ENCODE data around the gene STAMBPL1.

Gene STAMBPL1

GRCh38 chr10:88920986-88921593 is 41.0 kb downstream of the STAMBPL1 start:
- ChIA-PET POLR2A (interaction anchor here (1.2 kb wide), 1 partner anchor 41 kb away, joined by 3 read pairs; the partner anchor contains the start of gene STAMBPL1), CTCF (no interaction called here)
- TF ChIP-seq ELF4 (IDR thresholded peaks at IDR 0.05) (no peak), BHLHE40 (IDR thresholded peaks at IDR 0.05; ENCODE audit: borderline replicate concordance) (no peak), SP1 (IDR thresholded peaks at IDR 0.05) (no peak), L3MBTL2 (conservative IDR thresholded peaks at IDR 0.05) (no peak), ZNF384 (IDR thresholded peaks at IDR 0.05) (no peak), SUZ12 (IDR thresholded peaks at IDR 0.05) (no peak), NFRKB (IDR thresholded peaks at IDR 0.05) (no peak)
- DNase-seq (ENCODE audit: extremely low spot score), result no peak

GRCh38 chr10:88922041-88922440 is 42.0 kb downstream of the STAMBPL1 start:
- TF ChIP-seq FOXA1 (IDR thresholded peaks at IDR 0.05) (no peak), L3MBTL2 (conservative IDR thresholded peaks at IDR 0.05) (no peak), LEF1 (IDR thresholded peaks at IDR 0.05; ENCODE audit: borderline replicate concordance) (no peak), FOXK2 (IDR thresholded peaks at IDR 0.05) (no peak), CTBP1 (IDR thresholded peaks at IDR 0.05; ENCODE audit: borderline replicate concordance) (no peak), BHLHE40 (IDR thresholded peaks at IDR 0.05; ENCODE audit: borderline replicate concordance) (no peak), TARDBP (IDR thresholded peaks at IDR 0.05) (no peak), SP1 (IDR thresholded peaks at IDR 0.05) (no peak)
- ChIA-PET POLR2A (no interaction called here), CTCF (no interaction called here)
- DNase-seq (ENCODE audit: extremely low spot score), result no peak

GRCh38 chr10:88923520-88923919 is 43.5 kb downstream of the STAMBPL1 start:
- ChIA-PET CTCF (interaction anchor here (1.0 to 1.6 kb wide), 2 partner anchors 9 to 11 kb away, joined by 3 to 9 read pairs; no protein-coding TSS in a partner anchor), POLR2A (no interaction called here)
- TF ChIP-seq ARNT (IDR thresholded peaks at IDR 0.05) (no peak), L3MBTL2 (conservative IDR thresholded peaks at IDR 0.05) (no peak), CTBP1 (IDR thresholded peaks at IDR 0.05; ENCODE audit: borderline replicate concordance) (no peak), SP1 (IDR thresholded peaks at IDR 0.05) (no peak), PKNOX1 (IDR thresholded peaks at IDR 0.05) (no peak), FOXM1 (IDR thresholded peaks at IDR 0.05; ENCODE audit: borderline replicate concordance) (no peak), FOXA1 (IDR thresholded peaks at IDR 0.05) (no peak), TARDBP (IDR thresholded peaks at IDR 0.05) (no peak), ZNF384 (IDR thresholded peaks at IDR 0.05) (no peak), ELF4 (IDR thresholded peaks at IDR 0.05) (no peak), HDGF (IDR thresholded peaks at IDR 0.05; ENCODE audit: borderline replicate concordance) (no peak)
- DNase-seq (ENCODE audit: extremely low spot score), result no peak

GRCh38 chr10:88926566-88927415 is 46.7 kb downstream of the STAMBPL1 start:
- no peak for DNase-seq (ENCODE audit: extremely low spot score)
- CTCF ChIA-PET, result no interaction called here
- no peak for TF ChIP-seq FOXK2 (IDR thresholded peaks at IDR 0.05)
- TF ChIP-seq ELF4 (IDR thresholded peaks at IDR 0.05), result no peak
- no peak for TF ChIP-seq FOXA1 (IDR thresholded peaks at IDR 0.05)
- no peak for TF ChIP-seq ZNF384 (IDR thresholded peaks at IDR 0.05)
- no peak for TF ChIP-seq BHLHE40 (IDR thresholded peaks at IDR 0.05; ENCODE audit: borderline replicate concordance)
- no peak for TF ChIP-seq FOXM1 (IDR thresholded peaks at IDR 0.05; ENCODE audit: borderline replicate concordance)
- TF ChIP-seq LEF1 (IDR thresholded peaks at IDR 0.05; ENCODE audit: borderline replicate concordance), result no peak
- TF ChIP-seq SP1 (IDR thresholded peaks at IDR 0.05), result no peak
- TF ChIP-seq CTBP1 (IDR thresholded peaks at IDR 0.05; ENCODE audit: borderline replicate concordance), result no peak
- TF ChIP-seq SUZ12 (IDR thresholded peaks at IDR 0.05), result no peak
- TF ChIP-seq L3MBTL2 (conservative IDR thresholded peaks at IDR 0.05), result no peak
- TF ChIP-seq ARNT (IDR thresholded peaks at IDR 0.05), result no peak
- no peak for TF ChIP-seq TARDBP (IDR thresholded peaks at IDR 0.05)
- TF ChIP-seq HDGF (IDR thresholded peaks at IDR 0.05; ENCODE audit: borderline replicate concordance), result no peak
- POLR2A ChIA-PET, result no interaction called here

GRCh38 chr10:88927416-88927690 is 47.3 kb downstream of the STAMBPL1 start:
- ChIA-PET CTCF (no interaction called here), POLR2A (no interaction called here)
- DNase-seq (ENCODE audit: extremely low spot score), result no peak
- TF ChIP-seq FOXA1 (IDR thresholded peaks at IDR 0.05) (no peak), ARNT (IDR thresholded peaks at IDR 0.05) (no peak), FOXM1 (IDR thresholded peaks at IDR 0.05; ENCODE audit: borderline replicate concordance) (no peak), FOXK2 (IDR thresholded peaks at IDR 0.05) (no peak), L3MBTL2 (conservative IDR thresholded peaks at IDR 0.05) (no peak), ELF4 (IDR thresholded peaks at IDR 0.05) (no peak), HDGF (IDR thresholded peaks at IDR 0.05; ENCODE audit: borderline replicate concordance) (no peak), SP1 (IDR thresholded peaks at IDR 0.05) (no peak), CTBP1 (IDR thresholded peaks at IDR 0.05; ENCODE audit: borderline replicate concordance) (no peak), NFRKB (IDR thresholded peaks at IDR 0.05) (no peak), LEF1 (IDR thresholded peaks at IDR 0.05; ENCODE audit: borderline replicate concordance) (no peak), SUZ12 (IDR thresholded peaks at IDR 0.05) (no peak), PKNOX1 (IDR thresholded peaks at IDR 0.05) (no peak)

DNA sequence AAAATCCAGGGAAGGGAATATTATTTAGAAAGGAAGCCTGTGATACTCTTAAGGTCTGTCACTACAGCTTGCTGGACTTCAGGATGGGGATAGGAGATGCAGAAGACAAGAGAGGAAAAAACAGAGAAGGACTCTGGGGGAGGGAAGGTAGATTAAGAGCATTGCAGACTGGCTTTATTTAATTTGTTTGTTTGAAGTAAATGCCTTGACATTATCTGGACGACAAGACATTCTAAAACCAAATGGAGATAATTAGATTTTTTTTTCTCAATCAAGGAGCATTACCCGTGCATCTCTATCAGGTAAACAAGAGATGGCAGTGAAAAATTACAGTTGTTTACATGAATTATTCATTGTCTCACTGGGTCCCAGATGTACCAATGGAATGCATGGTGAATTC is 48.2 kb downstream of the STAMBPL1 start:
- ChIA-PET POLR2A (no interaction called here), CTCF (interaction anchor here (0.6 to 0.7 kb wide), 3 partner anchors 21 to 68 kb away, joined by 3 read pairs; no protein-coding TSS in a partner anchor)
- TF ChIP-seq ZNF384 (IDR thresholded peaks at IDR 0.05) (no peak), LEF1 (IDR thresholded peaks at IDR 0.05; ENCODE audit: borderline replicate concordance) (no peak), CTBP1 (IDR thresholded peaks at IDR 0.05; ENCODE audit: borderline replicate concordance) (no peak), TARDBP (IDR thresholded peaks at IDR 0.05) (no peak)
- no peak for DNase-seq (ENCODE audit: extremely low spot score)
